T-helper 2 cell treated with Interferon-gamma antibody and Interleukin-4, amounts not matched to agents 5 μg/mL and 100 μg/mL, for 36 hours (primary cell): Measurements from ENCODE around the gene CPA4.
A peak's percentile ranks its signal among the peaks of the same experiment; 100 is the strongest.

Experiments
- DNase-seq: peaks from one replicate; pipeline ENCODE4 v3.0.0; 2021; ENCODE audit warnings: low spot score
- H3K27ac Mint-ChIP-seq: one replicate; pipeline ENCODE4 v1.8.0; 2021; ENCODE audit warnings: mild to moderate bottlenecking, mixed read lengths
- H3K27me3 Mint-ChIP-seq: one replicate; pipeline ENCODE4 v1.8.0; 2021; ENCODE audit warnings: low read depth, mixed read lengths
- H3K36me3 Mint-ChIP-seq: one replicate; pipeline ENCODE4 v1.8.0; 2021; ENCODE audit warnings: low read depth, mixed read lengths
- H3K4me1 Mint-ChIP-seq: one replicate; pipeline ENCODE4 v1.8.0; 2021; ENCODE audit warnings: low read depth, mixed read lengths
- H3K4me3 Mint-ChIP-seq: one replicate; pipeline ENCODE4 v1.8.0; 2022; ENCODE audit warnings: mild to moderate bottlenecking, moderate library complexity, mixed read lengths
- H3K9me3 Mint-ChIP-seq: one replicate; pipeline ENCODE4 v1.8.0; 2021; ENCODE audit warnings: mixed read lengths

Gene CPA4

GRCh38 chr7:130364451-130364850 is 71.5 kb downstream of the CPA4 start:
- Mint-ChIP-seq H3K36me3 (peaks cover 1% of the 10 kb centered on the region), H3K9me3 (peaks cover 18% of the 10 kb centered on the region), H3K27ac (no peak overlapping the region), H3K4me1 (peaks cover 20% of the 10 kb centered on the region), H3K27me3 (no peaks in the 10 kb centered on the region), H3K4me3 (no peak overlapping the region)
- no peak for DNase-seq

GRCh38 chr7:130365088-130365487 is 72.1 kb downstream of the CPA4 start:
- H3K27ac Mint-ChIP-seq: no peak overlapping the region
- peaks cover 26% of the 10 kb centered on the region for H3K4me1 Mint-ChIP-seq
- no peak for DNase-seq
- no peak overlapping the region for H3K4me3 Mint-ChIP-seq
- H3K36me3 Mint-ChIP-seq: peaks cover under 1% of the 10 kb centered on the region
- no peaks in the 10 kb centered on the region for H3K27me3 Mint-ChIP-seq
- peaks cover 12% of the 10 kb centered on the region for H3K9me3 Mint-ChIP-seq

GRCh38 chr7:130365511-130366441 is 72.8 kb downstream of the CPA4 start:
- Mint-ChIP-seq H3K36me3 (no peaks in the 10 kb centered on the region), H3K27me3 (no peaks in the 10 kb centered on the region), H3K9me3 (peaks cover 5% of the 10 kb centered on the region), H3K27ac (no peak overlapping the region), H3K4me1 (peaks cover 26% of the 10 kb centered on the region), H3K4me3 (peak overlapping the region; percentile 15)
- no peak for DNase-seq

DNA sequence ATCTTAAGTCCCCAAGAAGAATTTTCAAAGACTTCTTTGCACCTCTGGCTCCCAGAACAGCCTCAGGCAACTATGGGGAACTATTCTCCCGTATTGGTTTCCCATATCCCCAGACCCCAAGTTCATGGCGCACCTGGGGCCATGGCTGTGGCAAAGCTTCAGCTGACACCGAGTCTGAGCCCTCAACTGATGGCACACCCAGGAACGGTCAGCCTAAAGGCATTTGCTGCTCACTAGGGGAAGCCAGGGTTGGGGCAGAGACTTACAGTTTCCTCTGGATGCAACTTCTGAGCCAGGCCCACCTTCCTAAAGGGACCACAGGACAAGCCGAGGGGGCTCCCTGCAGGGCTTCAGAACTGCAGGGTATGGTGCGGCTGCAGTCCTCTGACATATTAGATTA is 73.6 kb downstream of the CPA4 start:
- Mint-ChIP-seq H3K4me1 (peaks cover 26% of the 10 kb centered on the region), H3K27ac (no peak overlapping the region), H3K27me3 (no peaks in the 10 kb centered on the region), H3K36me3 (no peaks in the 10 kb centered on the region), H3K9me3 (no peaks in the 10 kb centered on the region), H3K4me3 (peak overlapping the region; percentile 57)
- no peak for DNase-seq

- H3K4me1 Mint-ChIP-seq: peaks cover 26% of the 10 kb centered on the region
- DNase-seq: no peak
- H3K4me3 Mint-ChIP-seq: peak overlapping the region; percentile 57
- H3K27ac Mint-ChIP-seq: peak overlapping the region; percentile 49
- H3K27me3 Mint-ChIP-seq: no peaks in the 10 kb centered on the region
- H3K36me3 Mint-ChIP-seq: no peaks in the 10 kb centered on the region
- H3K9me3 Mint-ChIP-seq: no peaks in the 10 kb centered on the region
Measured at GRCh38 chr7:130367088-130367755, 74.3 kb downstream of the CPA4 start.

GRCh38 chr7:130367836-130368746 is 75.1 kb downstream of the CPA4 start:
- no peak for DNase-seq
- Mint-ChIP-seq H3K4me3 (no peak overlapping the region), H3K9me3 (no peaks in the 10 kb centered on the region), H3K27me3 (no peaks in the 10 kb centered on the region), H3K36me3 (no peaks in the 10 kb centered on the region), H3K4me1 (peaks cover 26% of the 10 kb centered on the region), H3K27ac (no peak overlapping the region)

DNA sequence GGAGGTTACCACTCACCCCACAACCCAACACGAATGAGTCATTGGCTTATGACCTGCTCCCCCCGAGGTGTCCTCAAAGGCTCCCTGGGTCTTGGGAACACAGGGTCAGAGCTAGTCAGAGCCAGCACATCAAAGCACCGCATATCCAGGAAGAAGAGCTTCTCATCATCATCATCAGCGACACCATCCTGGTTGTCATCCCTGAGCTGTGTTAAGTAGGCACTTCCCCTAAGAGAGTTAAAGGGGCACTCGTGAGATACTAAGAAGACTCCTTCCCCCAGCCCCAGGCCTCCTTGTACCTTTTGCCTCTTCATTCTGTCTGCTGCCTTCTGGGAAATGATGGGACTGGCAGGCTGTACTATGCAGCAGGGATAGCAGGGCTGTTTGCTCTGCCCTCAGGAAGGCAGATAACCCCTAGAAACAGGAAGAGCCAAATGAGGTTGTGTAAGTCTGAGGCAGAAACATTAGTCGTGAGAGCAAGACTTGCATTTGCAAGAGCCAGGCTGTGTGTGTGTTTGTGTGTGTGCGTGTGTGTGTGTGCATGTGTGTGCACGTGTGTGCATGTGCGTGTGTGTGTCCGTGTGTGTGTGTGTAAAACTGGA is 76.2 kb downstream of the CPA4 start:
- H3K27me3 Mint-ChIP-seq: no peaks in the 10 kb centered on the region
- H3K36me3 Mint-ChIP-seq: no peaks in the 10 kb centered on the region
- H3K4me3 Mint-ChIP-seq: peak overlapping the region; percentile 28
- H3K4me1 Mint-ChIP-seq: peaks cover 23% of the 10 kb centered on the region
- H3K27ac Mint-ChIP-seq: peak overlapping the region; percentile 55
- no peak for DNase-seq
- no peaks in the 10 kb centered on the region for H3K9me3 Mint-ChIP-seq

DNA sequence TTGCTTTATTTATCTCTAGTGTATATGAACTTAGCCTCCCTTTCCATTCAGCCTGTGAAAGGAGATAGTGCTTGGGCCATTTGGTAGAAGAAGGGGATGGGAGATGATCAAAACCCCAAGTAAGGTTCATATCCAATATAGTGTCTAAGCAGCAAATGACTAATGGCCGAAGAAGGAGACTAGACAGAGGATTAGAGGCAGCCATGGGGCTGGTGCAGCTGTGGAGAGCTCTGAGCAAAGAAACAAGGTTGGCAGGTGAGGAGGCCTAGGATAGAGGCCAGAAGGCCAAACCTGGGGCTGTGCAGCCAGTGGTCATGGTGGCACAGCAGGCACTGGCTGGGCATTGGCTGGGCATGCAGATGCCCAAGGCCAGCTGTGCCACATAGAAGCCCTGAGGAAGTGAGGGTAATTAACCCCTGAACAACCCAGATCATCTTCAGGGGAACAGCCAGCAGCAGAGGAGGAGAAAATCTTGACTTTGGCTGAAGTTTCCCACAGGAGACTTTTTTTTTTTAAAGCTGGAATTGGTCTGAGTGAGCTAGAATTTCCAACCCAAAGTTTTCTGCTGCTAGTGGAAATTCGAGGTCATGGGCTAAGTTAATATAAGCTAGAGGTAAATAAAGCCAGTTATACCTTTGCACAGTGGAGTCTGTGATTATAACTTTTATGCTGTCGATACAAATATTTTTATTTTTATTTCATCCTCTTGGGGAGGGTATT is 77.0 kb downstream of the CPA4 start:
- Mint-ChIP-seq H3K4me1 (peaks cover 23% of the 10 kb centered on the region), H3K36me3 (no peaks in the 10 kb centered on the region), H3K27me3 (no peaks in the 10 kb centered on the region), H3K27ac (no peak overlapping the region), H3K4me3 (no peak overlapping the region), H3K9me3 (no peaks in the 10 kb centered on the region)
- no peak for DNase-seq

DNA sequence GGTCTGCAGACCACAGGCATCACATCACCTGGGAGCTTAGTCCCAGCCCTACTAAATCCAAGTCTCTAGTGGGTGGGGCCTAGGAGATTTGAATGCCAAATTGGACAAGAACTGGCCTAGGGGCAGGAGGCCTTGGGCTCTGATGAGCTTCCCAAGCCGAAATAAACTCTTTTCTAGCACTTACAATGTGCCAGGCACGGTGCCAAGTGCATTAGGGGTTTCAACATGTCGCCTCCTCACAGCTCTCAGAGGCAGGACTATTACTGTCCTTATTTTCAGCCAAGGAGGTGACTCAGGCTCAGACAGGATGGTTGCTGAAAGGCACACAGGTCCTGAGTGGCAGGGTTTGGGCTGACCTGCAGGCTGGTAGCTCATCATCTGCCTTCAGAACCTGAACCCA is 78.1 kb downstream of the CPA4 start:
- Mint-ChIP-seq H3K4me3 (no peak overlapping the region), H3K27me3 (no peaks in the 10 kb centered on the region), H3K36me3 (no peaks in the 10 kb centered on the region), H3K4me1 (peaks cover 23% of the 10 kb centered on the region), H3K9me3 (peaks cover under 1% of the 10 kb centered on the region), H3K27ac (no peak overlapping the region)
- no peak for DNase-seq

- Mint-ChIP-seq H3K9me3 (peaks cover 8% of the 10 kb centered on the region), H3K27me3 (no peaks in the 10 kb centered on the region), H3K4me1 (peaks cover 16% of the 10 kb centered on the region), H3K36me3 (no peaks in the 10 kb centered on the region), H3K27ac (no peak overlapping the region), H3K4me3 (no peak overlapping the region)
- DNase-seq: no peak
Measured at GRCh38 chr7:130372402-130373165, 79.6 kb downstream of the CPA4 start.
